HG03139 (cell line): Measurements from ENCODE around the gene HEPN1.
A peak's percentile ranks its signal among the peaks of the same experiment; 100 is the strongest.
"Not testable (repeated sequence)": the region's sequence is repeated elsewhere in the genome, so short reads cannot be mapped to it uniquely, and the experiment has no call there.

ENCODE experiments used
- ATAC-seq: cut with Tn5 transposase; IDR thresholded peaks from one replicate; pipeline ENCODE4 v1.9.1; 2021; ENCODE audit not compliant: unreplicated experiment

Gene HEPN1

GRCh38 chr11:124941703-124942102 is 22.7 kb downstream of the HEPN1 start:
- no peak for ATAC-seq

- no peak for ATAC-seq
Measured at GRCh38 chr11:124942466-124943253, 23.6 kb downstream of the HEPN1 start.

GRCh38 chr11:124943254-124943616 is 24.2 kb downstream of the HEPN1 start:
- no peak for ATAC-seq

GRCh38 chr11:124943741-124944140 is 24.7 kb downstream of the HEPN1 start:
- ATAC-seq = no peak

GRCh38 chr11:124944565-124944964 is 25.5 kb downstream of the HEPN1 start:
- ATAC-seq = no peak

GRCh38 chr11:124945826-124946225 is 26.8 kb downstream of the HEPN1 start:
- no peak for ATAC-seq

GRCh38 chr11:124946735-124947141 is 27.7 kb downstream of the HEPN1 start:
- no peak for ATAC-seq

- ATAC-seq = no peak
Measured at GRCh38 chr11:124950601-124951330, 31.7 kb downstream of the HEPN1 start.

- no peak for ATAC-seq
Measured at GRCh38 chr11:124951341-124951740, 32.3 kb downstream of the HEPN1 start.

- peak; percentile 100 for ATAC-seq
Measured at GRCh38 chr11:124953753-124954589, 34.9 kb downstream of the HEPN1 start, which contains the start of gene CCDC15. TSS of gene CCDC15 (plus strand) at chr11:124954202. CDS start at chr11:124954733, 531 bp downstream.

GRCh38 chr11:124954590-124954955 is 35.5 kb downstream of the HEPN1 start:
- ATAC-seq = no peak

GRCh38 chr11:124955035-124955434 is 36.0 kb downstream of the HEPN1 start:
- no peak for ATAC-seq

GRCh38 chr11:124961972-124962609 is 43.0 kb downstream of the HEPN1 start:
- ATAC-seq = peak; percentile 94

GRCh38 chr11:124968197-124968596 is 49.1 kb downstream of the HEPN1 start:
- ATAC-seq = not testable (repeated sequence)
